ENCODE data around the gene CLDN7.

DNA sequence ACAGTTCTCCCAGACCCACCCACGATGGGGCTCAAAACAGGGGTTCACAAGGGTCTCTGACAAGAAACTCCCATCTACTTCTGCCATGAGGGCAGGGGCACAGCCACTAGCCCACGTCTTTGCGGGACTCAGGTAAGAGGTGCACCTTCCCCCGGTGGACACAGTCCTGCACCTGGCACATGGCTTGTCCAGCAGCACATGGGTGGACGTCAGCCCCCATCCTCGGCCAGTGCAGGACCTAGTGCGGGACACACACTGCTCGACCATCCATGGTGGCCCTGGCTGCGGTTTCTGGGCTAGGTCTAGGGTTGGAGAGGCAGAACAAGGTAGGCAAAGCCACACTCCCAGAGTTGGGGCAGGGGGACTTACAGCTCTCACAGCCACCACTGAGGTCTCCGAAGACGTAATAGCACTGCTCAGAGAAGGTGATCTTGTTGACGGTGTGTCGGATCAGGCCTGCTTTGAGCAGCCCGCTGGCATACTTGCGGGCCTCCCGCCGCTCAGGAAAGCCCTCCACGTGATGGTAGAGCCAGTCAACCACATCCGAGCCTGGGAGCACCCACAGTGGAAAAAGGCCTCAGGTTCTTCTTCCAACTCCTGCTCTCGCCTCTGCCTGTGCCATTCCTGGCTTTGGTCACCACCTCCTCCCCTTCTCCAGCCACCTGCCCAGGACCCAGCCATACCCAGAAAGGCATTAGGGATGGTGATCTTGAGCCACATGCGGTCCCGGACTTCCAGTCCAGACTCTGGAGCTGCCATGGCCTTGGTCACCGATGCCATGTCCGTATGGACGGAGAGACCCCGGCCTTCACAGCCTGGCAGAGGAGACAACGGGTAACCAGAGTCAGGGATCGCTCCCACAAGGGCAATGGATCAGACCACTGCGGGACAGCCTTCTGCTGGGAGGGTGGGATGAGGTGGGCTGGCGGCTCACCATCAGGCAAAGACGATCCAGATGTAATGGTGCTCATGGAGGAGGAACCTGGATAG is 35.3 kb downstream of the CLDN7 start:
- TF ChIP-seq, protein P1, sequence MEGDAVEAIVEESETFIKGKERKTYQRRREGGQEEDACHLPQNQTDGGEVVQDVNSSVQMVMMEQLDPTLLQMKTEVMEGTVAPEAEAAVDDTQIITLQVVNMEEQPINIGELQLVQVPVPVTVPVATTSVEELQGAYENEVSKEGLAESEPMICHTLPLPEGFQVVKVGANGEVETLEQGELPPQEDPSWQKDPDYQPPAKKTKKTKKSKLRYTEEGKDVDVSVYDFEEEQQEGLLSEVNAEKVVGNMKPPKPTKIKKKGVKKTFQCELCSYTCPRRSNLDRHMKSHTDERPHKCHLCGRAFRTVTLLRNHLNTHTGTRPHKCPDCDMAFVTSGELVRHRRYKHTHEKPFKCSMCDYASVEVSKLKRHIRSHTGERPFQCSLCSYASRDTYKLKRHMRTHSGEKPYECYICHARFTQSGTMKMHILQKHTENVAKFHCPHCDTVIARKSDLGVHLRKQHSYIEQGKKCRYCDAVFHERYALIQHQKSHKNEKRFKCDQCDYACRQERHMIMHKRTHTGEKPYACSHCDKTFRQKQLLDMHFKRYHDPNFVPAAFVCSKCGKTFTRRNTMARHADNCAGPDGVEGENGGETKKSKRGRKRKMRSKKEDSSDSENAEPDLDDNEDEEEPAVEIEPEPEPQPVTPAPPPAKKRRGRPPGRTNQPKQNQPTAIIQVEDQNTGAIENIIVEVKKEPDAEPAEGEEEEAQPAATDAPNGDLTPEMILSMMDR (IDR thresholded peaks at IDR 0.05): no peak
- no peak for TF ChIP-seq POLR2A (IDR thresholded peaks at IDR 0.05)

Data from thyroid gland (tissue), 4 donors.